Mammary epithelial cell (primary cell): ENCODE results near the gene FGF14.

Experiments
- EZH2 ChIP-seq: IDR thresholded peaks from 2 replicates; pipeline ENCODE4 v1.6.1; 2012; ENCODE audit warnings: low read length, inconsistent platforms, borderline replicate concordance
- TF ChIP-seq, protein P1 (sequence below), 2 donors: IDR thresholded peaks in 1 of 2; conservative IDR thresholded peaks in 1 of 2; 2 replicates each; pipeline ENCODE4 v1.5.1; 2011 to 2012; ENCODE audit warnings: inconsistent platforms in 2 of 2, low read length in 2 of 2, mild to moderate bottlenecking in 2 of 2, control low read depth in 1 of 2, low read depth in 1 of 2; ENCODE audit not compliant: insufficient read depth in 1 of 2; ENCODE audit errors: extremely low read depth in 1 of 2

DNA sequence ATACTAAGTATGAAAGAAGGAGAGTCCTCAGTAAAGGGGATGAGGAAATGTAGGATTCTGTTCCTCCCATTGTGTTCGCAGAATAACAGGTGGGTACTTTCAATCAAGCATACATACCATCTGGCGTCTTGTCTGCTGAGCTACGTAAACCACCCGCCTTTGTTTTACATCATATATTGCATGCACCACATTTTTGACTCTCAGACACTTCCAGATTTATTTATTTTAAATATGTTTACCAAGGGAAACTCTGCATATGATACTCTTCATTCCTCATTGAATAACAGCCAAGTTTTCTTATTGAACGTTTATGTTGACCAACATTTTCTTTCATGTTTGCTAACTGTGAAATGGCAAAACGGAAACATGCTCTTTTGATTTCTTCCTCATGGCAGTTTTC lies 174.1 kb downstream of the FGF14 start:
- TF ChIP-seq, protein P1, sequence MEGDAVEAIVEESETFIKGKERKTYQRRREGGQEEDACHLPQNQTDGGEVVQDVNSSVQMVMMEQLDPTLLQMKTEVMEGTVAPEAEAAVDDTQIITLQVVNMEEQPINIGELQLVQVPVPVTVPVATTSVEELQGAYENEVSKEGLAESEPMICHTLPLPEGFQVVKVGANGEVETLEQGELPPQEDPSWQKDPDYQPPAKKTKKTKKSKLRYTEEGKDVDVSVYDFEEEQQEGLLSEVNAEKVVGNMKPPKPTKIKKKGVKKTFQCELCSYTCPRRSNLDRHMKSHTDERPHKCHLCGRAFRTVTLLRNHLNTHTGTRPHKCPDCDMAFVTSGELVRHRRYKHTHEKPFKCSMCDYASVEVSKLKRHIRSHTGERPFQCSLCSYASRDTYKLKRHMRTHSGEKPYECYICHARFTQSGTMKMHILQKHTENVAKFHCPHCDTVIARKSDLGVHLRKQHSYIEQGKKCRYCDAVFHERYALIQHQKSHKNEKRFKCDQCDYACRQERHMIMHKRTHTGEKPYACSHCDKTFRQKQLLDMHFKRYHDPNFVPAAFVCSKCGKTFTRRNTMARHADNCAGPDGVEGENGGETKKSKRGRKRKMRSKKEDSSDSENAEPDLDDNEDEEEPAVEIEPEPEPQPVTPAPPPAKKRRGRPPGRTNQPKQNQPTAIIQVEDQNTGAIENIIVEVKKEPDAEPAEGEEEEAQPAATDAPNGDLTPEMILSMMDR (conservative IDR thresholded peaks at IDR 0.05 in 1 of 2, IDR thresholded peaks at IDR 0.05 in 1 of 2; ENCODE audit: extremely low read depth in 1 of 2, insufficient read depth in 1 of 2, low read depth in 1 of 2, low read length in 2 of 2): no peak
- no peak for TF ChIP-seq EZH2
